Measurements from ENCODE around the gene DAB2IP. TPM values are rescaled to one million over a fixed set of nuclear protein-coding genes. Genes with fewer than 3 reads are reported as not detected.

The DAB2IP gene
- total and polyA plus RNA-seq, 2 donors = 8.2 to 8.4 TPM

DNA sequence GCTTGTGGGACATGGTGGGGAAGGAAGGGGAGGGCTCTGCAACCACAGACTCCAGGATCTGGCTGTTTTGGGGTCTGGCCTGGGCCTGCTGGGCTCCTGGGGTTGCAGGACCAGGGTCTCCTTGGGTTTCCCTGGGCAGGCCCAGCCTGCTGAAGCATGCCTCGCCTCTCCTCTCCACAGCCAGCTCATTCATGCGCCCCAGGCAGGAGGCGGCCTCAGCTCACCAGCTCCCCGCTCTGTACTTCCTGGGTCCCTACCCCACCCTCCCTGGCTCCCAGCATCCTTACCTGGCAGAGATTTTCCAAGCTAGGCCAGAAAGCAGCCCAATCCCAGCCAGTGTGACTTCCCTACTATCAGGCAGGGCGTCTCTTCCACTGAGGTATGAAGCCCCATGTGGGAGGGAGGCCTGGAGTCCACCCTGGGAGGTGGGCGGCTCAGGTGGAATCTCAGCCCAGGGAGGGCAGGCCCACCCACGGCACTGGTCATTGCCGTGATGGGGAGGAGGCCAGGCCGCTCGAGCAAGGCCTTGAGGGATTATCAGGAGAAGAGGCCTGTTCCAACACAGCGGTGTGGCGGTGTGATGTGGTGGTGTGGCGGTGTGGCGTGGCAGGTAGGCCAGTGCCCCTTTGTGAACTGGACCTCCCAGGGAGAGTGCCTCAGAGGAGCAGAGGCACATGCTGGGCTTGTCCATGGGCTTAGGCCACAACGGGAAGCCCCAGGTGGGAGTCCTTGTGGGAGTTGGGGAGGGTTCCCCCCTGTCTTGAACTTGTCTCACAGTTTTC is 103.4 kb downstream of the DAB2IP start:
- Histone ChIP-seq H3K27me3 (ENCODE audit: control insufficient read depth in 2 of 2, insufficient read depth in 1 of 2, low read length in 1 of 2) (no peaks in the 10 kb centered on the region), H3K9me3 (ENCODE audit: control insufficient read depth in 2 of 2, insufficient read depth in 1 of 2, low read length in 1 of 2) (no peaks in the 10 kb centered on the region), H3K4me1 (ENCODE audit: control insufficient read depth in 2 of 2, insufficient read depth in 2 of 2, low read length in 2 of 2) (peaks cover 6 to 30% of the 10 kb centered on the region in 2 donors), H3K4me3 (ENCODE audit: low read length in 2 of 2) (no peak overlapping the region), H3K27ac (ENCODE audit: low read depth in 1 of 2, low read length in 1 of 2) (no peak overlapping the region), H3K36me3 (ENCODE audit: control insufficient read depth in 2 of 2, insufficient read depth in 2 of 2, low read length in 1 of 2) (peaks cover 6 to 7% of the 10 kb centered on the region in 2 donors)
- WGBS = 95% methylated on average over 15 of the region's 15 CpGs
- no peak for DNase-seq (ENCODE audit: low read depth in 6 of 9, low spot score in 9 of 9)

DNA sequence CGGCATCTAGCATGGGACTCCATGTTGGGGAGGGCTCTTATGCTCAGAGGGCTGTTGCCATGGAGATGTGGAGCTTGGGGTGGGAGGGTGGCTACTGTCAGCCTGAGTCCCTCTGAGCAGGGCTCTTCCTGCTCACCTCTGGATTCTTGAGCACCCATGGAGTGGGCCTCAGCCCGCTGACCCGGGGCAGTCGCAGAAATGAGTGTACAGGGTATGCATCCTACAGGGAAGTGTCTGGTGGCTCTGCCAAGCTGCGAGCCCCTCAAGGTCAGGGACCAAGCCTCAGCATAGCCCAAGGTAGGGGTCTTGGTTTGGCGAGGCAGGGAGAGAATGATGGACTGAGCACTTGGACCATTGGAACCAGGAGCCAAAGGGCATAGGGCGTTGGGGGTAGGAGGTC is 104.1 kb downstream of the DAB2IP start:
- peaks cover 2 to 23% of the 10 kb centered on the region in 2 donors for H3K4me1 ChIP-seq (ENCODE audit: control insufficient read depth in 2 of 2, insufficient read depth in 2 of 2, low read length in 2 of 2)
- 95% methylated on average over 7 of the region's 7 CpGs for WGBS
- H3K36me3 ChIP-seq (ENCODE audit: control insufficient read depth in 2 of 2, insufficient read depth in 2 of 2, low read length in 1 of 2) = peaks cover 7 to 14% of the 10 kb centered on the region in 2 donors
- no peak for DNase-seq (ENCODE audit: low read depth in 6 of 9, low spot score in 9 of 9)
- H3K4me3 ChIP-seq (ENCODE audit: low read length in 2 of 2) = no peak overlapping the region
- no peaks in the 10 kb centered on the region for H3K27me3 ChIP-seq (ENCODE audit: control insufficient read depth in 2 of 2, insufficient read depth in 1 of 2, low read length in 1 of 2)
- no peaks in the 10 kb centered on the region for H3K9me3 ChIP-seq (ENCODE audit: control insufficient read depth in 2 of 2, insufficient read depth in 1 of 2, low read length in 1 of 2)
- H3K27ac ChIP-seq (ENCODE audit: low read depth in 1 of 2, low read length in 1 of 2) = no peak overlapping the region

DNA sequence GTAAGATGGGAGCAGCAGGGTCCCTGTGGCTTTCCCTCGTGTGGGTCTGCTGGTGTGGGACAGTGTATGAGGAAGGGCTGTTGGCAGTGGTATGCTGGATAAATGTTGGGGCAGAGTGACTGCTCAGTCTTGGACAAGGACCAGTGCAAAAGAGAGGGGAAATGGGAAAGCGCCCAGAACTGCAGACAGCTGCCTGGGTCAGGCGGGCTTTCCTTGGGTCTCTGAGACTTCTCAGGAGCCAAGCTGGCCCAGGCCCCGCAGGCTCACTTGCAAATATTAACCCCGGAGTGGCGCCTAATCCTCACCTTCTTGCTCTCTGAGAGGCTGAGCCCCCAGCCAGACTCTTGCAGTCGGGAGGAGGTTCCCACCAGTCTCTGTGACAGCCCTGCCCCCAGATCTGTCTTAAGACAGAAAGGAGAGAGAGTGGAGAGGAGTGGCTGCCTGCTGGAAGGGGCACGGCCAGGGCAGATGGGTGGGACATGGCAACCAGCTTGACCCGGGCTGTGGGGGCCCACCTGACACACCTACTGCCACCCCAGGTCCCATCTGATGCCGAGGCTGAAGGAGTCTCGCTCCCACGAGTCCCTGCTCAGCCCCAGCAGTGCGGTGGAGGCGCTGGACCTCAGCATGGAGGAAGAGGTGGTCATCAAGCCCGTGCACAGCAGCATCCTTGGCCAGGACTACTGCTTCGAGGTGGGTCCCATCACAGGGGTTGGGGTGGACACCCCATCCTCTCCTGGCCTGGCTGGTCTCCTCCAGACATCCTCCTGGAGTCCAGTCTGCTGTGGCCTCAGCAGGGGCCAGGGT is 105.2 kb downstream of the DAB2IP start:
- H3K27ac ChIP-seq (ENCODE audit: low read depth in 1 of 2, low read length in 1 of 2) = no peak overlapping the region
- H3K36me3 ChIP-seq (ENCODE audit: control insufficient read depth in 2 of 2, insufficient read depth in 2 of 2, low read length in 1 of 2) = peaks cover 7 to 25% of the 10 kb centered on the region in 2 donors
- H3K4me1 ChIP-seq (ENCODE audit: control insufficient read depth in 2 of 2, insufficient read depth in 2 of 2, low read length in 2 of 2) = peaks cover 0 to 14% of the 10 kb centered on the region in 2 donors
- no peaks in the 10 kb centered on the region for H3K9me3 ChIP-seq (ENCODE audit: control insufficient read depth in 2 of 2, insufficient read depth in 1 of 2, low read length in 1 of 2)
- 94% methylated on average over 16 of the region's 16 CpGs for WGBS
- no peaks in the 10 kb centered on the region for H3K27me3 ChIP-seq (ENCODE audit: control insufficient read depth in 2 of 2, insufficient read depth in 1 of 2, low read length in 1 of 2)
- no peak for DNase-seq (ENCODE audit: low read depth in 6 of 9, low spot score in 9 of 9)
- no peak overlapping the region for H3K4me3 ChIP-seq (ENCODE audit: low read length in 2 of 2)

DNA sequence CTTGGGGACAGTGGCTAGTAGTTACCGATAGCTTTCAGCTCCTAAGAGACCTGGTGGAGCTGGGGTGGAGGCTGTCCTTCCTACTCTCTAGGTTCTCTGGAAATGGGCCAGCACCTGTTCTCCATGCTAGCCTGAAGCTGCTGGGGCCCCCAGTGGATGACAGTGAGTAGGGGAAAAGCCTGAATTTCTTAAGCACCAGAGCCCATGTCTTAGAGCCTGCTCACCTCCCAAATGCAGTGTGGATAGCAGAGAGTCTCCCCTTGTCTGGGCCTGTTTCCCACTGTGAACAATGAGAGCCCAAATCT is 105.8 kb downstream of the DAB2IP start:
- 100% methylated on average over 1 of the region's 1 CpG for WGBS
- peaks cover 0 to 14% of the 10 kb centered on the region in 2 donors for H3K4me1 ChIP-seq (ENCODE audit: control insufficient read depth in 2 of 2, insufficient read depth in 2 of 2, low read length in 2 of 2)

DNA sequence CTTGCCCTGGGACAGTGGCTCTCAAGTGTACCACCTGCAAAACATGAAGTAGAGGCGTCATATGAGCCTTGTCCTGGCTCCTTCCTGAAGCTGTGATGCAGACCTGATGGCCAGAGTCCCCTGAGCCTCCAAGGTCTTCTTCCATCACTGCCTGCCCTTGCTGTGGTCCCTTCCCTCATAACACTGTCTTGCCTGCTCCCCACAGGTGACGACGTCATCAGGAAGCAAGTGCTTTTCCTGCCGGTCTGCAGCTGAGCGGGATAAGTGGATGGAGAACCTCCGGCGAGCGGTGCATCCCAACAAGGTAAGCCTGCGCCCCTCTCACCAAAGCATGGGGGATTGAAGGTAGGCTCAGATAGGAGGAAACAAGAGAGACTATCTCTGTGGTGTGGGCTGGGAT is 107.3 kb downstream of the DAB2IP start:
- DNase-seq (ENCODE audit: low read depth in 6 of 9, low spot score in 9 of 9) = no peak
- H3K9me3 ChIP-seq (ENCODE audit: control insufficient read depth in 2 of 2, insufficient read depth in 1 of 2, low read length in 1 of 2) = no peaks in the 10 kb centered on the region
- WGBS = 97% methylated on average over 9 of the region's 9 CpGs
- peaks cover 7 to 30% of the 10 kb centered on the region in 2 donors for H3K36me3 ChIP-seq (ENCODE audit: control insufficient read depth in 2 of 2, insufficient read depth in 2 of 2, low read length in 1 of 2)
- peaks cover 0 to 10% of the 10 kb centered on the region in 2 donors for H3K4me1 ChIP-seq (ENCODE audit: control insufficient read depth in 2 of 2, insufficient read depth in 2 of 2, low read length in 2 of 2)
- no peak overlapping the region for H3K27ac ChIP-seq (ENCODE audit: low read depth in 1 of 2, low read length in 1 of 2)
- H3K27me3 ChIP-seq (ENCODE audit: control insufficient read depth in 2 of 2, insufficient read depth in 1 of 2, low read length in 1 of 2) = no peaks in the 10 kb centered on the region
- H3K4me3 ChIP-seq (ENCODE audit: low read length in 2 of 2) = no peak overlapping the region

More for the DNA sequence above, 105.8 kb downstream of the DAB2IP start:
- H3K36me3 ChIP-seq (ENCODE audit: control insufficient read depth in 2 of 2, insufficient read depth in 2 of 2, low read length in 1 of 2) = peaks cover 7 to 26% of the 10 kb centered on the region in 2 donors
- H3K27me3 ChIP-seq (ENCODE audit: control insufficient read depth in 2 of 2, insufficient read depth in 1 of 2, low read length in 1 of 2) = no peaks in the 10 kb centered on the region
- no peak for DNase-seq (ENCODE audit: low read depth in 6 of 9, low spot score in 9 of 9)
- H3K9me3 ChIP-seq (ENCODE audit: control insufficient read depth in 2 of 2, insufficient read depth in 1 of 2, low read length in 1 of 2) = no peaks in the 10 kb centered on the region
- no peak overlapping the region for H3K4me3 ChIP-seq (ENCODE audit: low read length in 2 of 2)
- no peak overlapping the region for H3K27ac ChIP-seq (ENCODE audit: low read depth in 1 of 2, low read length in 1 of 2)

DNA sequence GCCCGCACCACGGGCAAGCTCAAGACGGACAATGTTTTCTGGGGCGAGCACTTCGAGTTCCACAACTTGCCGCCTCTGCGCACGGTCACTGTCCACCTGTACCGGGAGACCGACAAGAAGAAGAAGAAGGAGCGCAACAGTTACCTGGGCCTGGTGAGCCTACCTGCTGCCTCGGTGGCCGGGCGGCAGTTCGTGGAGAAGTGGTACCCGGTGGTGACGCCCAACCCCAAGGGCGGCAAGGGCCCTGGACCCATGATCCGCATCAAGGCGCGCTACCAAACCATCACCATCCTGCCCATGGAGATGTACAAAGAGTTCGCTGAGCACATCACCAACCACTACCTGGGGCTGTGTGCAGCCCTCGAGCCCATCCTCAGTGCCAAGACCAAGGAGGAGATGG is 108.6 kb downstream of the DAB2IP start:
- Histone ChIP-seq H3K27me3 (ENCODE audit: control insufficient read depth in 2 of 2, insufficient read depth in 1 of 2, low read length in 1 of 2) (no peaks in the 10 kb centered on the region), H3K27ac (ENCODE audit: low read depth in 1 of 2, low read length in 1 of 2) (no peak overlapping the region), H3K36me3 (ENCODE audit: control insufficient read depth in 2 of 2, insufficient read depth in 2 of 2, low read length in 1 of 2) (peaks cover 9 to 33% of the 10 kb centered on the region in 2 donors), H3K4me3 (ENCODE audit: low read length in 2 of 2) (no peak overlapping the region), H3K4me1 (ENCODE audit: control insufficient read depth in 2 of 2, insufficient read depth in 2 of 2, low read length in 2 of 2) (no peaks in the 10 kb centered on the region), H3K9me3 (ENCODE audit: control insufficient read depth in 2 of 2, insufficient read depth in 1 of 2, low read length in 1 of 2) (no peaks in the 10 kb centered on the region)
- 98% methylated on average over 23 of the region's 23 CpGs for WGBS
- no peak for DNase-seq (ENCODE audit: low read depth in 6 of 9, low spot score in 9 of 9)

DNA sequence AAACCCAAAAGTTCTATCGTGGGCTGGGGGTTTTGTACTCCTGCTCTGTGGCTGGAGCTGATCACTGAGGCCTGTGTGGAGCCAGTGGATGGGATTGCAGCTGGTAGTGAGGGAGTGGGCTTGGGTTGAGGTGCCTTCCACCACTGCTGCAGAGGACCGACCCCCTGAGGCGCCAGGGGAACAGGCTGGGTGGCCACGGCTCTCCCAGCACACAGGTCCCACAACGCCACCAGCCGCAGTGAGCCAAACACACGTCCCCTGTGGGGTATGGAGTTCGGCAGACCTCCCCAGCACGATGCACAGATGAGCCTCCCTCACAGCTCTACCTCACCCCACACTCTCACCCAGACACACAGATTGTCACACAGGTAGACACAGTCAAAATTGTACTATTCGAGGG is 109.1 kb downstream of the DAB2IP start:
- WGBS = 96% methylated on average over 10 of the region's 10 CpGs
- H3K36me3 ChIP-seq (ENCODE audit: control insufficient read depth in 2 of 2, insufficient read depth in 2 of 2, low read length in 1 of 2) = peaks cover 13 to 33% of the 10 kb centered on the region in 2 donors

DNA sequence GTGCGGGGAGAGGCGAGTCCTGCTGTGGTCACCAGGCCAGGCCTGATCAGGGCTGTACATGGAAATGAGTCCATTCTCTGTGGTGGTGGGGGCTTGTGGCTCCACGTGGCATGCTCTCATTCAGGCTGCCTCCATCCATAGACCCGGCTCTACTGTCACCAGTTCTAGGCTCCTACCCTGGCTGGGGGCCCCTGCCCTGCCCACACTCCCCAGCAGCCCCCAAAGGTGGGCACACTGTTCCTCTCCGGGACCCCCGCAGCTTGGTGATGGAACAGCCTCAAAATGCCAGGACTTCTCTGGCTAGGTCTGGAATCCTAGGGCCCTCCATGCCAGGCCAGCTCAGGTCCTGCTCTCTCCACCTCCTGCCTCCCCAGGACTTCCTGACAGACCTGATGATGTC is 111.7 kb downstream of the DAB2IP start:
- H3K27me3 ChIP-seq (ENCODE audit: control insufficient read depth in 2 of 2, insufficient read depth in 1 of 2, low read length in 1 of 2) = no peaks in the 10 kb centered on the region
- H3K4me1 ChIP-seq (ENCODE audit: control insufficient read depth in 2 of 2, insufficient read depth in 2 of 2, low read length in 2 of 2) = no peaks in the 10 kb centered on the region
- DNase-seq (ENCODE audit: low read depth in 6 of 9, low spot score in 9 of 9) = no peak
- no peak overlapping the region for H3K4me3 ChIP-seq (ENCODE audit: low read length in 2 of 2)
- WGBS = 99% methylated on average over 6 of the region's 6 CpGs
- H3K27ac ChIP-seq (ENCODE audit: low read depth in 1 of 2, low read length in 1 of 2) = no peak overlapping the region
- H3K36me3 ChIP-seq (ENCODE audit: control insufficient read depth in 2 of 2, insufficient read depth in 2 of 2, low read length in 1 of 2) = peaks cover 18 to 41% of the 10 kb centered on the region in 2 donors
- H3K9me3 ChIP-seq (ENCODE audit: control insufficient read depth in 2 of 2, insufficient read depth in 1 of 2, low read length in 1 of 2) = no peaks in the 10 kb centered on the region

More for the DNA sequence above, 109.1 kb downstream of the DAB2IP start:
- H3K27me3 ChIP-seq (ENCODE audit: control insufficient read depth in 2 of 2, insufficient read depth in 1 of 2, low read length in 1 of 2) = no peaks in the 10 kb centered on the region
- H3K4me1 ChIP-seq (ENCODE audit: control insufficient read depth in 2 of 2, insufficient read depth in 2 of 2, low read length in 2 of 2) = no peaks in the 10 kb centered on the region
- DNase-seq (ENCODE audit: low read depth in 6 of 9, low spot score in 9 of 9) = no peak
- no peaks in the 10 kb centered on the region for H3K9me3 ChIP-seq (ENCODE audit: control insufficient read depth in 2 of 2, insufficient read depth in 1 of 2, low read length in 1 of 2)
- H3K27ac ChIP-seq (ENCODE audit: low read depth in 1 of 2, low read length in 1 of 2) = no peak overlapping the region
- no peak overlapping the region for H3K4me3 ChIP-seq (ENCODE audit: low read length in 2 of 2)

All from thymus (tissue), 11 donors.